ENCODE data around the gene NECTIN3.

The NECTIN3 gene

DNA sequence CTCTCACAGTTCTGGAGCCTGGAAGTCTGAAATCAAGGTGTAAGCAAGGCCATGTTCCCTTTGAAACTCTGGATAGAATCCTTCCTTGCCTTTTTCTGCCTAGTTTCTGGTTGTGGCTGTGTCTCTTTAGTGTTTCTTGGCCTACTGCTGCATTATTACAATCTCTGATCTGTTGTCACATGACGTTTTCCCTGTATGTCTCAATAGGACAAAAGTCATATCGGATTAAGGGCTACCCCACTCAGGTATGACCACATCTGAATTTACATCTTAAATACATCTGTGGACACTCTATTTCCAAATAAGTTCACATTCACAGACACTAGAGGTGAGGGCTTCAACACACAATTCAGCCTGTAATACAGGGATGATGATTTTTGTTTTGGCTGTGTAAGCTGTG, 13.3 kb downstream of the NECTIN3 start:
- no peak for DNase-seq (ENCODE audit: low read depth in 2 of 2)

DNA sequence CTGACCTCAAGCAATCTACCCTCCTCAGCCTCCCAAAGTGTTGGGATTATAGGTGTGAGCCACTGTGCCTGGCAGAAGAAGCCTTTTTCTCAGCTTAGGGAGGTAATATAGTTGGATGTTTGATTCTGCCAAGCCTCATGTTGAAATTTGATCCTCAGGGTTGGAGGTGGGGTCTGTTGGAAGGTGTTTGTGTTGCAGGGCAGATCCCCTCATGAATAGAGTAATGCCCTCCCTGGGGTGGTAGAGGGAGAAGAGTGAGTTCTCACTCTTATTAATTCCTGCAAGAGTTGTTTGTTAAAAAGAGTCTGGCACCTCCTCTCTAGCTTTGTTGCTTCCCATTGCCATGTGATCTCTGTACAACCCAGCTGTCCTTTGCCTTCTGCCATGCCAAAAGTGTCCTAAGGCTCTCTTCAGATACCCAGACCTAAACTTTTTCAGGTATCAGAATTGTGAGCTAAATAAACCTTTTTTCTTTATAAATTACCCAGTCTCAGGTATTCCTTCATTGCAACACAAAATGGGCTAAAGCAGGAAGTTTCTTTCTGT, 16.4 kb downstream of the NECTIN3 start:
- no peak for DNase-seq (ENCODE audit: low read depth in 2 of 2)

DNA sequence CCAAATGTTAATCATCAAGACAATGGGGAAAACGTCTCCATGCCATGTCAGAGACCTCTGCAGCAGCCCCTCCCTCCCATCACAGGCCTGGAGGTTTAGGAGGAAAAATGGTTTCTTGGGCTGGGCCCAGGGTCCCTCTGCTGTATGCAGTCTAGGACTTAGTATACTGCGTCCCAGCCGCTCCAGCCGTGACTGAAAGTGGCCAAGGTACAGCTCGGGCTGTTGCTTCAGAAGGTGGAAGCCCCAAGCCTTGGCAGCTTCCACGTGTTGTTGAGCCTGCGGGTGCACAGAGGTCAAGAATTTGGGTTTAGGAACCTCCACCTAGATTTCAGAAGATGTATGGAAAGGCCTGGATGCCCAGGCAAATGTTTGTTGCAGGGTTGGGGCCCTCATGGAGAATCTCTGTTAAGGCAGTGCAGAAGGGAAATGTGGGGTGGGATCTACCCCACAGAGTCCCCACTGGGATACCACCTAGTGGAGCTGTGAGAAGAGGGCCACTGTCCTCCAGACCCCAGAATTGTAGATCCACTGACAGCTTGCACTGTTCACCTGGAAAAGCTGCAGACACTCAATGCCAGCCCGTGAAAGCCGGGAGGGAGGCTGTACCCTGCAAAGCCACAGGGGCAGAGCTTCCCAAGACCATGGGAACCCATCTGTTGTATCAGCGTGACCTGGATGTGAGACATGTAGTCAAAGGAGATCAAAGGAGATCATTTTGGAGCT, 25.0 kb downstream of the NECTIN3 start:
- DNase-seq (ENCODE audit: low read depth in 2 of 2), result no peak

DNA sequence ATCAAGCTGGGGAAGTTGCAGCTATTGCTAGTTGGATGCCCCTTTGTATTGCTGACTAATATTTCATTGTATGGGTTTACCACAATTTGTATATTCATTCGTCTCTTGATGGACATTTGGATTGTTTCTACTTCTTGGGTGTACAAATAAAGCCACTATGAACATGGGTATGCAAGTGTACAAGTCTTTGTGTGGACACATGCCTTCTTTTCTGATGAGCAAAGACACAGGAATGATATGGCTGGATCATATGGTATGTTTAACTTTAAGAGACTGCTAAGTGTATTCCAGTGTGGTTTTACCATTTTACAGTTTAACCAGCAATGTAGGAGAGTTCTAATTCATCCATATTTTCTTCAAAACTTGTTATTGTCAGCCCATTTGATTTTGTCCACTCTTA, 32.2 kb downstream of the NECTIN3 start:
- DNase-seq (ENCODE audit: low read depth in 2 of 2), result no peak

DNA sequence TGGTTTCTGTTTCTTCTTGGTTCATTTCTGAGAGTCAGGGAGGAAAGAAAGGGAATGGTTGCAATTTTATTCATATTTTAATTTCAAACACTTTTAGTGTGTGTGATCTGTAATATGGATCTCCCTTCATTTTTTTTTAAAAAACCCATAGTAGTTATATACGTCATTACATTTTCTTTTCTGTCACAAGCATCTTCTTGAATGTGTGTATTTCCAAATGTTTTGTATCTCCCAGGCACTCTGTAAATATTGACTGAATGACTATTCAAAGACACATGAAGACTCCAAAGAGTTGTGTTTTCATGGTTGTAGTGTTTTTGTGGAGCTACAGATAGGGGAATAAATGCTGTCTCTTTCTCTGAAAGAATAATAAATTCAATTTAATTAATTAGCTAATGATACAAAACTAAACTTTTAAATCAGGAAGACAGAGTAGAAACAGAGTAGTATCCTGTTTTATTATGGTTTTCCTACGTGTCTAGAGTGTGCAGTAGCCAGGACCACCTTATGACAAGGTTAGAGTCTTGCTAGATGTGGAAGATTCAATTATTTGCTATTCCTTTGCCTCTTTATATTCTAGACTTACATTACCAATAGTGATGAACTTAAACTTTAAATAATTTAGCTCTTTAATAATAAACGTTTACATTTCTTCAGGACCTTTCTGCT, 35.5 kb downstream of the NECTIN3 start:
- no peak for DNase-seq (ENCODE audit: low read depth in 2 of 2)

DNA sequence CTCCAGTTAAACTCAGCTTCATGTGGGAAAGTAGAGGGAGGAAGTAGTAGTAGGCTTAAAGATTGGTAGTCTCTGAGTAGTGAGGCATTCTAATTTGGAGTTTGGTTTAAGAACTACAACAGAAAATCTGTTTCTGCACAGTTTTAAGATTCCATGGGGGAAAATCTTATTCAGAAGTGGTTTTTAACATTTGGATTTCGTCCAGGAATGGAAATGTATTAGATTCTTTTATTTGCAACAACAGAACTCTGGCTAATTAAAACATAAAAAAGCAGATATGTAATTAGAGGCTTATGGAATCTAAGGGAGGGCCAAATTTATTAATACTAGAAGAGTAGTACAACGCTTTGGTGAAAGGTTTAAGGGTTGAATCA, 36.0 kb downstream of the NECTIN3 start:
- no peak for DNase-seq (ENCODE audit: low read depth in 2 of 2)

DNA sequence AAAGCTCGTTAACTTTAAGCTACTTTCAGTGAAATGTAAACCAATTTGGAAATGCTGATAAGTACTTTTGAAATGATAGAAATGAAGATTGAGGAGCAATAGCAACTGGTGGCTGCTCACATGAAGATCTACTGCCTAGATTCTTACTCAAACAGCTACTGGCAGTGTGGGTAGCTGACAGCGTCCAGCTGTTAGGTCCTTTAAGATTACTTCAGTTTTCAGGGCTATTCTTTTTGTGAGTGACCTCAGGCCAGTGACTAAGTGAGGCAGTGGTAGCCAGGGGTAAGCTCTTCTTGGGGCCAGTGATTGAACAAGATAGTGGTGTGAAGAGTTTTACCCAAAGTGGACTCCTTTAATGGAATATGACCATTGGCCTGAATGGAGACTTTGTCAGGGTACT, 41.3 kb downstream of the NECTIN3 start:
- no peak for DNase-seq (ENCODE audit: low read depth in 2 of 2)

DNA sequence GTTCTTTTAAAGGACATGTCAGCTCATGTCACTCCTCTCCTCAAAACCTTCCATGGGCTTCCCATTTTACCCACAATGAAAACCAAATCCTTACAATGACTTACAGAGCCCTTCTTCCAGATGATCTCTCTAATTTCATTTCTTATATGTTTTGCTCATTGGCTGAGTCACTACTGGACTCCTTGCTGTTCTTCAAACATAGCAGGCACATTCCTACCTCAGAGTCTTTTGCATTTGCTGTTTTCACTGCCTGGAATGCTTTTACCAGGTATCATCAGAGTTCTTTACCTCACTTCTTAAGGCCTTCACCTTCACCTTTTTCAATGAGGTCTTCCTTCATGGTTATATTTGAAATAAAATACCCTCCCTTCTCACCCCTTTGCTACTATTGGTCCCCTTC, 57.3 kb downstream of the NECTIN3 start:
- no peak for DNase-seq (ENCODE audit: low read depth in 2 of 2)

DNA sequence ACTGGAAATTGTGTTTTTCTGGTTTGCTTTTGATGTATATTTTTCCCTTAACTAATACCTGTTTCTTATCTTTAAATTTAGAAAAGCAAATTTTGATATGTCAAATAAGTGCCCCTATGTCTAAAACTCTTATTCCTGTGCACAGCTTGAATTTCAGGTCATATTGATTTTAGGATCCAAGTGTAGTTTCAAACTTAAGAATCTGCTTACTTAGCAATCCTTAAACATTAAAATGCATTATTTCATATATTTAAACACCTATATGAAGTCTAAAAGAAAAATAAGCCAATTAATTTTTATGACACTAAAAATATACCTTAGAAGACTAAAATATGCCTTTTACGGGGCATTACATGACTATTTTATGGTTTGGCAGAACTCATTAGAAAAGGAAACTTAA, 59.2 kb downstream of the NECTIN3 start:
- no peak for DNase-seq (ENCODE audit: low read depth in 2 of 2)

DNA sequence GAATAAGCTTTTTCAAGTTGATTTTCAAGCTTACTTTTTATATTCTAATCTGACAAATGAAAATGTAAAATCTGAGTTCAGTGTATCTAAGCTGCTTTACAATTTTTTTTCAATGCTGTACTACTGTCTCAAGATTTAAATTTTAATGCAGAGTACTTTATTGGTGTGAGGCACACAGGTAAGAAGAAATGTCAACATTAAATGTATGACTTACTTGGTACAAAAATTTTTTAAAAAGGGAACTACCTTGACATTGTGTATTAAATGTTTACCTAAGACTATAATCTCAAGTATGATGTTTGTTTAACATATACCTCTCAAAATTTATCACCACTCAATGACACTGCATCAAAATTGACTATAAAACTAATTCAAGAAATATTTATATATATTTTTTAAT, 62.7 kb downstream of the NECTIN3 start:
- DNase-seq (ENCODE audit: low read depth in 2 of 2), result no peak

DNA sequence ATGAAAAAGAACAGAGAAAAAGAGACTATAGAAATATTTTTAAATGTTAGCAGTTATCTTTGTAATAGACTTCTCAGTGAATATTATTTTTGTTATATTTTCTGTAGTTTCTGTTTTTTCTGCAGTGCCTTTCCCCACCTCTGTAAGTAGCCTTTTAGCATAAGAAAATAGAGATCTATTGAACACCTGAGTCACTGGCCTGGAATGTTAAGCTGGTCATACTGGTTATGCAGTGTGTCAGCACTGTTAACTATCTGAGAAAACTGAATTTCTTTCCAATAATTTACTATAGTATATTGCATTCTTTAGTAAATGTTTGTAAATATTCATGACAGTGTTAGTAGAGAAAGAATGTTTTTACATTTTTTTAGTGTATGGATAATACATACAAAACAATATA, 79.8 kb downstream of the NECTIN3 start:
- DNase-seq (ENCODE audit: low read depth in 2 of 2), result no peak

DNA sequence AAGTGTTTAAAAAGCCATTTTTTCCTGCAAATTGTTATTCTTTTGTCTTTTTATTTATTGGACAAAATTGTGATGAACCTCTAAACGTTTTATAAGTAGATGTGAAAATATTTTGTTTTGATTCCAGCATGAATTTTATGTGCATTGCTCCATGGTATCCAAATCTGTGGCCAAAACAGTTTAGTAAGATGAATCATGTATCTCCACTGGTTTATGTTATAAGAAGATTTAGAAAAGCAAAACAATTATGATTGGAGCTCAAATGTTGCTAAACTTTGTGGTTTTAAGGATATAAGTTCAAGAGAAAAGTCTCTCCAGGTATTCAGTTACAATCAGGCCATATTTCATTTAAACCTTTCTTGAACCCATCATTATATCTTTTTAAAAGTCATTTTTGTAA, 80.9 kb downstream of the NECTIN3 start:
- no peak for DNase-seq (ENCODE audit: low read depth in 2 of 2)

DNA sequence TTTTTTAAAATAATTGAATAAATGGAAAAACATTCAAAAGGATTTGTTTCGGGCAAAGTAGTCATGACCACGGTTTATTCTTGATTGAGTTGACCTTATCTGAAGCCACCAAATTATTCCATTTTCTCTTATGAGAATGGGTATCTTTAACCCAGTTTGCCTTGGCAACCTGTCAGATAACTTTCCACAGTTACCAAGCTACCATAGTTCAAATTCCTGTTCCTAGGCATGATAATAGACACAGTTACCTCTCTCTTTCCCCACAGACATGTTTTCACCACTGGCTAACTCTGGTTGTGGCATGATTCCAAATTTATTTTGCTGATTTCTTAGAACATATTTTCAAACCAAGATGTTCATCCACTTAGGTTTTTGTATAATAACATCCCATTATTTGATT, 84.9 kb downstream of the NECTIN3 start:
- no peak for DNase-seq (ENCODE audit: low read depth in 2 of 2)

DNA sequence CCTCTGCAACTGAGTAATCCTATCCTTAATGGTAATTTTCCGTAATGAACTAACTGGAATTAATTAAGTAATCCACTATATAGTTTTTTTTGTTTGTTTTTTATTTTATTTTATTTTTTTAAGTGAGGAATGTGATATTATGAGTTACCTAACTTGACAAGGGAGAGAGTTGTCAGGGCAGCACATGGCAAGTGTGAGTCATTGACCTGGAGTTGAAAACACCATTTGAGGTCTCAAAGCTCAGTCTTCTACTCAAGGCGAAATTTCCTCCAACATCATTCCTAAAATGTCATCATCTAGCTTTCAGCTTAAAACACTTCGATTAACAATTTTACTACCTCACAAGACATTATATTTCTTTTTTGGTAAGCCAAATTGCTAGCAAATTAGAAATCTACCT, 87.8 kb downstream of the NECTIN3 start:
- no peak for DNase-seq (ENCODE audit: low read depth in 2 of 2)

DNA sequence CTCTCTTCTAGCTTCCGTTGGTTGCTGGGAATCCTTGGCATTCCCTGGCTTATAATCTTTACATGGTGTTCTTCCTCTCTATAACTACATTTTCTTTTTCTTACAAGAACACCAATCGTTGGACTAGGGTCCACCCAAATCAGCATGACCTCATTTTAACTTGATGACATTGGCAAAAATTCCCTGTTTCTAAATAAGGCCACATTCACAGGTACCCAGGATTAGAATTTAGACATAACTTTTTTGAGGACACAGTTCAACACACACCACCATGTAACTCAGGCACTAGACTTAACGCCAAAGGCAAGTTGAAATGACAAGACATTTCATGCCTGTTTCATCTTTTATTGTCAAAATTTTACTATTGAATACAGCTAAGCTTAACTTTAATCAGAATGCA, 93.0 kb downstream of the NECTIN3 start:
- DNase-seq (ENCODE audit: low read depth in 2 of 2), result no peak

DNA sequence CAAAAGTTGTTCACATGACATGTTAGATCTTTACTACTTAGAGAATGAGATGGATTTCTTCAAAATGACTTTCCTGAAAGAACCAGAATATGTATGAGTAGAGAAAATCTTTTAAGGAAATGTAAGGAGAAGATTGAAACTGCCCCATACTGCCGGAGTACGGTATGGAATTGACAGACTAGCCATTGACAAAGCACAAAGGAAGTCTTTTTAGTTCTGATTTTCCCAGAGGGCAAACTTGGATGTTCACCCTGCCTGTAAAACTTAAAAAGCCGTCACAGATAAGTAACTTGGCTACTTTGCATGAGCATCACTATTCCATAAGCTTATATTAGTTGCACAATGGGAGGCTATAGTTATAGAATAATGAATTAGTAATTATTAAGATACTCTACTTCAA, 93.8 kb downstream of the NECTIN3 start:
- DNase-seq (ENCODE audit: low read depth in 2 of 2), result no peak

DNA sequence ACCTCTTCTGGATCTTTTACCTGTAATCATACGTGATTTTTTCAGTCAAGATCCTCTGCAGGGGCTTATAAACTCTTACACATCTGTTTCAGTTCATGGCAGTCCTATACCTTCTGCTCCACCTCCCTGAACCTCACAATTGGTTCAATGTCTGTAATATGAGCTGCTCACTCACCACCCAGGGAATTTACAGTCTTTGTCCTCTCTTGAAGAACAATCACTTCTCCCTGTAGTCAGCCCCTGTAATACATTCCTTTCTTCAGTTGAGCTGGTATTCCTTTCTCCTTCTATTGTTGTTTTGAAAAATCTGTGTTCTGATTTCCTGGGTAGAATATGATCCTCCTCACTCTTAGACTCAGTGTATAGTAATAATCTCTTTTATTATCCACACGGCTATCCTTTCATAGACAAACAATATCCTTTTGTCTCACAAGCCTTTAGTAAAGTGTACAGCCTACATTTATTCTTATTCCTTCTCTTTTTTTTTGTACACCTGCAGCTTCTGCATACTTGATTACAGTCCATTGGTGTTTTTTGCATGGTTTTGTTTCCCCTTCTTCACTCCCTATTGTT, 101.8 kb downstream of the NECTIN3 start:
- no peak for DNase-seq (ENCODE audit: low read depth in 2 of 2)

DNA sequence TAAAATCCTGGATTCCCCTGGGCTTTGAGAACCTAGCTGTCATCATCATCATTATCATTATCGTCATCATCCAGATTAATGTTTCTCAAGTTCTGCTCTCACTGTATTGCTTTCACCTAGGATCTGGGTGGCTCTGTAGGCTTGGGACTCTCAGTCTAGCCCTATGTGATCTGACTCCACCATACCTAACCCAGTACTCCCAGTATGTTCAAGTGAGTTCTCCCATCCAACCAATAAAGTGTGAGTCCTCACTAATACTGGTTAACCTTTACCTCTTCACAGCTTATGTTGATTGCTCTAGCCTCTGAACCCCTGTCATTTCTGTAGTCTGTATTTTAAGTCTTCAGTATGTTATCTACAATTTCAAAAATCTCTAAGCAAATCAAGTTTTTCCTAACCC, 102.3 kb downstream of the NECTIN3 start:
- DNase-seq (ENCODE audit: low read depth in 2 of 2), result no peak

DNA sequence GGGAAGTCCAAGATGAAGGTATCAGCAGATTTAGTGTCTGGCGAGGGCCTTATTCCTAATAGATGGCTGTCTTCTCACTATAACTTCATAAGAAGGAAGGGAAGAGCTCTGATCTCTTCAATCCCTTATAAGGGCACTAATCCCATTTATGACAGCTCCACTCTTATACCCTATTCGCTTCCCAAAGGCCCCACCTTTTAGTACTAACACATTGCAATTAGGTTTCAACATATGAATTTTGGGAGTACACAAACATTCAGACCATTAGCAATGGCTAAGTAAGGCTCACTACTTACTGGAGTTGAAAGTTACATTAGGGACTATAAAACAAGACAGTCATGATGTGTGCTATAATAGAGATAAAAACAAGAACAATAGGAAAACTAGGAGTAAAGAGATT, 118.9 kb downstream of the NECTIN3 start:
- no peak for DNase-seq (ENCODE audit: low read depth in 2 of 2)

DNA sequence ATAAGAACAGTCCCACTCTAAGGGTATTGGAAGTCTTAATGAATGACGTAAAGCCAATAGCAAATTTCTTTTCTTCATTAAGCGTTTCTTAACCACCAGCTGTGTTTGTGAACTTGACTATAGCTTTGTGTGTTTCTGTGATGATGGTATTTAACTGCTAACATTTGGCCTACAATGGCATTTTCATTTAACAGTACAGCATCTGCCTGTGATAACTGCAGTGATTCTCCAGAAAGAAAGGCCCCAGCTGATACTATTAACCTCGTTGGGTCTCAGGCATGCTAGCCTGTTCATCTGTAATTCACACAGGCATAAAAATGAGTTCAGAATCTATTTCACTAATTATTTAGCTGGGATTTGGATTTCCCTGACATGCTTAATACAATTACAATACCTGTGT, 121.9 kb downstream of the NECTIN3 start:
- no peak for DNase-seq (ENCODE audit: low read depth in 2 of 2)

DNA sequence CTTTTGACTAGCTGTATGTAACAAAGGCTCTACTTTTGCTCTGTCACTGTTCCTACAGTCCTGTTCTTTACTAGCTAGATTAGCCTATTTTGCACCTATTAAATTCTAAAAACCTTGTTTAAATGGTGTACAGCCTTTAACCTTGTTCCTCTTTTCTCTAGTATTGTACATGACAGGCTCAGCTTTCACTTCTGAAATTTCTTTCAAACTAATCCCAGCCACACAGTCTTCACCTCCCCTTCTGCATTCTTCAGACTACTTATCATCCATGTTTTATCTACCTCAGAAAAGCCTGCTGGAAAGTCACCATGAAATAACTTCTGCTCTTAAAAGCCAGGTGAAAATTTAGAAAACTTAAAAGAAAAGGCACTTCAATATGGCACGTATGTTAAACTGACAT, 122.4 kb downstream of the NECTIN3 start:
- no peak for DNase-seq (ENCODE audit: low read depth in 2 of 2)

DNA sequence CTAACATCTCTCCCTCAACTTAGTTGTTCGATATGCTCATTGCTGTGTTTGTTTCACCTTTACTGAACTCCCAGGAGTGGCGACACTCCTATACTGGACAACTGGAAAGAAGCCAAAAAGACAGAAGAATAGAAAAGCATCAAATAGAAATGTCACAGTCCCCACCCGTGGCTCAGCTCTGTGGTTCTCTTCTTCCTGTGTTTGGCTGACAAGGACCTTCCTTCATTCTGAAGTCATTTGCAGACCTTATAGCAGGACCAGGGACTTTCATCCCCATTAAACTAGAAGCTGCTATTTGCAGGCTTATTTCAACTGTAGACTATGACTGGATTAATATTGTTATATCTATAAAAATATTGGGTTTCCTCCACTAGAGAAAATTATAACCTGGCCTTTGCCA, 125.9 kb downstream of the NECTIN3 start:
- no peak for DNase-seq (ENCODE audit: low read depth in 2 of 2)

DNA sequence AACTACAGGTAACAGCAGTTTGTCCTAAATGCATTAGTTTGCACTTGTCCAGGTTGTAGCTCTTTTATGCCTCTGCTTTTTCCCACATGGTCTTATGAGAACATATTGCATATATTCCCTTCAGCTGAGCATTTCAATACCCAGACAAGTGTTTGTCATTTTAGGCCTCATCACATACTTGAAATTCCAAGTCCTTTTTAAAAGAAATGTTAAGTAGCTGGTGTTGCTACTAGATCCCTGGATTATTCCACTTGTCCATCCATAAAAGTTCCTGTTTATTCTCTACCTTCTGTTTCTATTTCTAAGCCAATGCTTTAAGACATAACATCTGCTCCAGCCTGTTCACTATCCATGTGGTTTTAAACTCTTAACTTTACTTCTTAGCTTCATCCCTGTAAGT, 128.4 kb downstream of the NECTIN3 start:
- DNase-seq (ENCODE audit: low read depth in 2 of 2), result no peak

Data from stimulated activated CD8-positive, alpha-beta memory T cell treated with anti-CD3 and anti-CD28 coated beads, Interleukin-15, amount 100 ng/mL, for 48 hours (primary cell).